Right atrium auricular region (tissue), 2 donors: ENCODE data around the gene GP2. TPM values are rescaled to one million over a fixed set of nuclear protein-coding genes. Genes with fewer than 3 reads are reported as not detected.

Experiments
- DNase-seq: peaks from one replicate; pipeline ENCODE4 v3.0.0-alpha.2; 2019; ENCODE audit warnings: low spot score
- H3K27ac ChIP-seq, 2 donors: fragments of 200-600 bp; sonication (generic); 1 replicate in 1 of 2; 2 replicates in 1 of 2; pipeline ENCODE4 v1.5.1; 2016 to 2019
- H3K27me3 ChIP-seq, 2 donors: fragments of 200-600 bp; sonication (generic); one replicate each; pipeline versions ENCODE4 v1.5.1 to v1.6.0; 2017 to 2019
- H3K36me3 ChIP-seq: fragments of 200-600 bp; sonication (generic); one replicate; pipeline ENCODE4 v1.5.1; 2016
- H3K4me1 ChIP-seq, 2 donors: fragments of 200-600 bp; sonication (generic); one replicate each; pipeline versions ENCODE4 v1.5.1 to v1.6.0; 2017 to 2019
- H3K4me3 ChIP-seq, 2 donors: fragments of 200-600 bp; sonication (generic); 1 replicate in 1 of 2; 2 replicates in 1 of 2; pipeline ENCODE4 v1.5.1; 2017 to 2019; ENCODE audit warnings: mild to moderate bottlenecking in 1 of 2, moderate library complexity in 1 of 2
- H3K9me3 ChIP-seq, 2 donors: fragments of 200-600 bp; sonication (generic); one replicate each; pipeline ENCODE4 v1.5.1; 2019
- total RNA-seq, 2 donors: library from RNA; depleted of rRNA; stranded (reverse); fragments of >200 nt; gene quantifications; one replicate each; pipeline ENCODE4 v1.1.0, GENCODE V29; 2016
- TF ChIP-seq, protein P1 (sequence below), 2 donors: fragments of 200-600 bp; sonication (generic); IDR thresholded peaks; one replicate each; pipeline ENCODE4 v1.5.1; 2019; ENCODE audit warnings: antibody characterized with exemption in 2 of 2

Gene GP2
- total RNA-seq, 2 donors from 2014 or later, result not detected

DNA sequence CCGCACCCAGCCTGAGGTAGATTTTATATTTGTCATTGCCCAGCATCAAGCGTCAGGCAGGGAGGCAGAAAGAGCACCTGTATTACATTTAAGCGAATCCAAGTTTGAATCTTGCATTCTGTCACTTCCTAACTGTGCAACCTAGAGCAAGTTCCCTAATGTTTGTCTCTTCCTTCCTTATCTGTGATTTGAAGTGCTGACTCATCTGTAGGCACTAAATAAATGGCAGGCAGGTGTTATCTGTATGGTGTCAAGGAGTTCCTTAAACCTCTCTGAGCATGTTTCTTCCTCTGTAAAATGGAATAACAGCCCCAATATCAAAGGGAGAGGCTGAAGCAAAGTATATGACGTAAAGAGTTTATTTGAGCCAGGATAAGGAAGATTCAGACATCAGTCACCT lies 24.3 kb downstream of the GP2 start:
- DNase-seq, result no peak
- Histone ChIP-seq H3K36me3 (no peaks in the 10 kb centered on the region), H3K4me3 (no peak overlapping the region), H3K9me3 (no peaks in the 10 kb centered on the region), H3K27me3 (no peaks in the 10 kb centered on the region), H3K27ac (no peak overlapping the region), H3K4me1 (no peaks in the 10 kb centered on the region)
- TF ChIP-seq, protein P1, sequence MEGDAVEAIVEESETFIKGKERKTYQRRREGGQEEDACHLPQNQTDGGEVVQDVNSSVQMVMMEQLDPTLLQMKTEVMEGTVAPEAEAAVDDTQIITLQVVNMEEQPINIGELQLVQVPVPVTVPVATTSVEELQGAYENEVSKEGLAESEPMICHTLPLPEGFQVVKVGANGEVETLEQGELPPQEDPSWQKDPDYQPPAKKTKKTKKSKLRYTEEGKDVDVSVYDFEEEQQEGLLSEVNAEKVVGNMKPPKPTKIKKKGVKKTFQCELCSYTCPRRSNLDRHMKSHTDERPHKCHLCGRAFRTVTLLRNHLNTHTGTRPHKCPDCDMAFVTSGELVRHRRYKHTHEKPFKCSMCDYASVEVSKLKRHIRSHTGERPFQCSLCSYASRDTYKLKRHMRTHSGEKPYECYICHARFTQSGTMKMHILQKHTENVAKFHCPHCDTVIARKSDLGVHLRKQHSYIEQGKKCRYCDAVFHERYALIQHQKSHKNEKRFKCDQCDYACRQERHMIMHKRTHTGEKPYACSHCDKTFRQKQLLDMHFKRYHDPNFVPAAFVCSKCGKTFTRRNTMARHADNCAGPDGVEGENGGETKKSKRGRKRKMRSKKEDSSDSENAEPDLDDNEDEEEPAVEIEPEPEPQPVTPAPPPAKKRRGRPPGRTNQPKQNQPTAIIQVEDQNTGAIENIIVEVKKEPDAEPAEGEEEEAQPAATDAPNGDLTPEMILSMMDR (IDR thresholded peaks at IDR 0.05), result no peak

DNA sequence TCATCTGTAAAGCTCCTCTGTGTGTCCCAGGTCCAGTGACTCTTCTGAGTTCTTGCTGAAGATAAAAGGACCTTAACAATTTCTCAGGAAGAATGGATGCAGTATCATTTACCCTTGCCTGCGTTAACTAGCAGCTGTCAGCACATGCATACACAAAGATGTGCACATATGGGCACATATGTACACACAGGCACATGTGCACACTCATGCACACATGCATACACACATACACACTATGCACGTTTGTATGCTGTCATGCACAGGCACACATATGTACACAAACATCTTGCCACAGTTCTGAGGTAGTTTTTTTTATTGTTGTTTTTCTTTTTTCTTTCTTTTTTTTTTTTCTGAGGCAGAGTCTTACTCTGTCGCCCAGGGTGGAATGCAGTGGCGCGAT lies 24.9 kb downstream of the GP2 start:
- H3K36me3 ChIP-seq, result no peaks in the 10 kb centered on the region
- no peak overlapping the region for H3K4me3 ChIP-seq
- DNase-seq, result no peak
- H3K4me1 ChIP-seq, result no peaks in the 10 kb centered on the region
- TF ChIP-seq, protein P1 (IDR thresholded peaks at IDR 0.05), result no peak
- no peak overlapping the region for H3K27ac ChIP-seq
- H3K9me3 ChIP-seq, result no peaks in the 10 kb centered on the region
- H3K27me3 ChIP-seq, result no peaks in the 10 kb centered on the region

DNA sequence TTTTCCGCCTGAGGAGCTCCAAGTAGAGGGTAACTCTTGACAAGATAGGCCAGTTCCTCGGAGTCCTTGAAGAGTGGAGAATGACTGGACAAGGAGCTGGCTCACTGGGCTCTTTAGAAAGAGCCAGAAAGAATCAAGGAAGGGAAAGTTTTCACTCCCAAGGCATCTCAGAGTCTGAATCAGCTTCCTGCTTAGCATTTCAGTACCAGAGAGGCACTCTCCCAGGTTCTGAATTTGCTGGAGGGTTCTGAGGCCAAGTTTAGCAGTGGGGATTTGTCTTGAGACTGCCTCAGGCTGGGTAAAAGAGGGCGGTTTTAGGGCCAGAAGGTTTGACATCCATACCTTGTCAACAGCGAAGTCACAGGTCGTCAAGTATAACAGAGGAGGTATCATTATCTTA lies 25.5 kb downstream of the GP2 start:
- no peak for DNase-seq
- Histone ChIP-seq H3K27ac (no peak overlapping the region), H3K27me3 (no peaks in the 10 kb centered on the region), H3K36me3 (no peaks in the 10 kb centered on the region), H3K9me3 (no peaks in the 10 kb centered on the region), H3K4me3 (no peak overlapping the region), H3K4me1 (no peaks in the 10 kb centered on the region)
- TF ChIP-seq, protein P1 (IDR thresholded peaks at IDR 0.05), result no peak

DNA sequence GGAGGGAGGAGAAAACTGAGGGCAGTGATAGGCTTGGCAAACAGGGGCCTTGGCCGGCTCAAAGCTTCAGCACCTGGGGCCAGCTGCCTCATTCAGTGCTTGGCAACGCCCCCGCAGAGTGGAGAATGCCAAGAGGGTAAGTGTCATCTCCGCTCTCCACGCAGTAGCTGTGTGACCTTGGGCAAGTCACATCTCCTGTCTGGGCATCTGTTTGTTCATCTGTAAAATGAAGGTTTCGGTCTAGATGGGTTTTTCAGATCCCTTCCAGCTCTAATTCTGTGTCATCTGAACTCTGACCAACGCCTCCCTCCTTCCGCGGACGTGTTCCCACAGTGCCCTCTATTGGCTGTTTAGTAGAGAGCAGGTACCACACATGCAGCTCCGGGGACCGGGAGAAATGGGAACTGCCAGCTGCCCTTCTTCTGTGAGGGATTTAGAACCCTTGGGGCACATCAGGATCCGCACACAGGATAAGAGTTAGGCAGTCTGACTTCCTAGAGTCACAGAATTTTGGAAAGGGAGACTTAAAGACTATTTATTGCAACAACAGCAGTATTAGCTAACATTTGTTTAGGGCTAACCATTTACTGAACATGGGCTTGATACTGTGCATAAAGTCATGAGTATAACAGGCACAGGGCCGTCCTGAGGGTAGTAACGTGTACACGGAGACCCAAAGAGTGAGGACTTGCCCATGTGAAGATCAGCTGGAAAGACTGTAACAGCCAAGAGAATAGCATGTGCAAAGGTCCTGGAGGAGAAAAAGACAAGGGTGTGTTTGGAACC lies 26.8 kb downstream of the GP2 start:
- no peak overlapping the region for H3K27ac ChIP-seq
- TF ChIP-seq, protein P1 (IDR thresholded peaks at IDR 0.05), result peak in 1 of 2 donors; percentile 69
- DNase-seq, result peak; percentile 59
- H3K36me3 ChIP-seq, result no peaks in the 10 kb centered on the region
- H3K4me3 ChIP-seq, result no peak overlapping the region
- no peaks in the 10 kb centered on the region for H3K27me3 ChIP-seq
- no peaks in the 10 kb centered on the region for H3K9me3 ChIP-seq
- H3K4me1 ChIP-seq, result no peaks in the 10 kb centered on the region

DNA sequence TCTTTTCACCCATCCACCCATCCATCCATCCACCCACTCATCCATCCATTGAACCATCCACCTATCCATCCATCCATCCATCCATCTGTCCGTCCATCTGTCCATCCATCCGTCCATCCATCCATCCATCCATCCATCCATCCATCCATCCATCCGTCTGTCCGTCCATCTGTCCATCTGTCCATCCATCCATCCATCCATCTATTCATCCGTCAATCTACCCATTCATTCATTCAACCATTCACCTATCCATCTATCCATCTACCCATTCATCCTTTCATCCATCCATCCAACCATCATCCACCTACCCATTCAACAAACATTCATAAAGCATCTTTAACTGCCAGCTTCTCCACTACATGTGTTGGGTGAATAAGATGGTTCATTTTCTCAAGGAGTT lies 28.9 kb downstream of the GP2 start:
- TF ChIP-seq, protein P1 (IDR thresholded peaks at IDR 0.05), result no peak
- DNase-seq, result no peak
- Histone ChIP-seq H3K36me3 (no peaks in the 10 kb centered on the region), H3K4me3 (no peak overlapping the region), H3K27me3 (no peaks in the 10 kb centered on the region), H3K9me3 (no peaks in the 10 kb centered on the region), H3K27ac (no peak overlapping the region), H3K4me1 (no peaks in the 10 kb centered on the region)
